GM12872 (cell line): Measurements from ENCODE around the gene FAM43A.

Experiments used
- TF ChIP-seq, protein P1 (sequence below): IDR thresholded peaks from 3 replicates; pipeline ENCODE4 v1.5.1; 2011; ENCODE audit warnings: low read depth, mild to moderate bottlenecking, low read length, moderate library complexity; ENCODE audit not compliant: insufficient read depth

The FAM43A gene

DNA sequence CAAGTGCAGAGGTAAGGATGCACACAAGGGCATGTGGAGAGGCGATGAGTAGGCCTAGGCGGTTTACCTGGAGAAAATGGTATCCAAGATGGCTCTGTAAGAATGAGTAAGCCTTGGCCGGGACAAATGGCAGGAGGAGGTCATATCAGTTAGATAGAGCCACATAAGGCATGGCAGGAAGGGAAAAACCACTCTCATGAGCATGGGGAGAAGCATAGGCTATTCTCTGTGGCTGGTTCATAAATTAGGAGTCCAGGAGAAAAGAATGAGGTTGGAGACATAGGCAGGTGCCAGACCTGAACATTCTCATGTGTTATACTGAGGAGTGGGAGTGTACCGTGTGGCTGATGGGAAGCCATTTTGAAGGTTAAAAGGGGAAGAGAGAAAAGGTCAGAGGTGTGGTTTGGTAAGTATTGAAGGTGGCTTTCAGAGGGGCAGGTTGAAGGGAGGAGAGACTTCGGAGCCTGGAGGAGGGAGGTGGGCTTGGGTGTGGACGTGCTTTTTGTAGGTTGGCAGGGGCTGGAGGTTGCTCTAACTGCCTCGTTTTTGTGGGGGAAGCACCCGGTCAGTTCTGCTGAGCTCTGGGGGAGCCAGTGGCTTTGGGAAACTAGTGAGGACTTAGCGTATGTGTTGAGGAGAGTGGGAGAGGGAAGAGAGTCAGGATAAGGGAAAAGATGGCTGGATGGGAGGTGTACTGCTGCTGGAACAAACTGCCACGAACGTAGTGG is 4.6 kb upstream of the FAM43A start:
- TF ChIP-seq, protein P1, sequence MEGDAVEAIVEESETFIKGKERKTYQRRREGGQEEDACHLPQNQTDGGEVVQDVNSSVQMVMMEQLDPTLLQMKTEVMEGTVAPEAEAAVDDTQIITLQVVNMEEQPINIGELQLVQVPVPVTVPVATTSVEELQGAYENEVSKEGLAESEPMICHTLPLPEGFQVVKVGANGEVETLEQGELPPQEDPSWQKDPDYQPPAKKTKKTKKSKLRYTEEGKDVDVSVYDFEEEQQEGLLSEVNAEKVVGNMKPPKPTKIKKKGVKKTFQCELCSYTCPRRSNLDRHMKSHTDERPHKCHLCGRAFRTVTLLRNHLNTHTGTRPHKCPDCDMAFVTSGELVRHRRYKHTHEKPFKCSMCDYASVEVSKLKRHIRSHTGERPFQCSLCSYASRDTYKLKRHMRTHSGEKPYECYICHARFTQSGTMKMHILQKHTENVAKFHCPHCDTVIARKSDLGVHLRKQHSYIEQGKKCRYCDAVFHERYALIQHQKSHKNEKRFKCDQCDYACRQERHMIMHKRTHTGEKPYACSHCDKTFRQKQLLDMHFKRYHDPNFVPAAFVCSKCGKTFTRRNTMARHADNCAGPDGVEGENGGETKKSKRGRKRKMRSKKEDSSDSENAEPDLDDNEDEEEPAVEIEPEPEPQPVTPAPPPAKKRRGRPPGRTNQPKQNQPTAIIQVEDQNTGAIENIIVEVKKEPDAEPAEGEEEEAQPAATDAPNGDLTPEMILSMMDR, result no peak

DNA sequence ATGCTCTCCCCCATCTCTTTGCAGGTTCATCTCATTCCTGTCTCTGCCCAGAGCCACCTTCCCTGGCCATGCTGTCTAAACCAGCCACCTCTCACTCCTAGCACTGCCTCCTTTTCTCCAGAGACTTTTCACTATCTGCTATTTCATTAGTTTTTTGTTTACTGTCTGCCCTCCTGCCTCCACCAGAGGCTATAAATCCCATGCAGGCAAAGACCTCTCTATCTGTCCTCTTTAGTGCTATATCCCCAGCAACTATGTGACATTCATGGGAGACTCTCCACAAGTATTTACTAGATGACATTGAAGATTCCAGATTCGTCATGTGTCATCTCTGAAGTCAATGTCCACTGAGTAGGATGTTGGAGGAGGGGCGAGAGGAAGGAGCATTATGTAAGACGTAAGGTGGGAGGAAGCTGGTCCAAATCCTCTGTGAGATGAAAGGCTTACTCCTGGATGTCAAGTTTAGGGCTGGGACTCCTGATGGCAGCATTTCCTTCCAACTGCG is 3.4 kb upstream of the FAM43A start:
- TF ChIP-seq, protein P1, result no peak

DNA sequence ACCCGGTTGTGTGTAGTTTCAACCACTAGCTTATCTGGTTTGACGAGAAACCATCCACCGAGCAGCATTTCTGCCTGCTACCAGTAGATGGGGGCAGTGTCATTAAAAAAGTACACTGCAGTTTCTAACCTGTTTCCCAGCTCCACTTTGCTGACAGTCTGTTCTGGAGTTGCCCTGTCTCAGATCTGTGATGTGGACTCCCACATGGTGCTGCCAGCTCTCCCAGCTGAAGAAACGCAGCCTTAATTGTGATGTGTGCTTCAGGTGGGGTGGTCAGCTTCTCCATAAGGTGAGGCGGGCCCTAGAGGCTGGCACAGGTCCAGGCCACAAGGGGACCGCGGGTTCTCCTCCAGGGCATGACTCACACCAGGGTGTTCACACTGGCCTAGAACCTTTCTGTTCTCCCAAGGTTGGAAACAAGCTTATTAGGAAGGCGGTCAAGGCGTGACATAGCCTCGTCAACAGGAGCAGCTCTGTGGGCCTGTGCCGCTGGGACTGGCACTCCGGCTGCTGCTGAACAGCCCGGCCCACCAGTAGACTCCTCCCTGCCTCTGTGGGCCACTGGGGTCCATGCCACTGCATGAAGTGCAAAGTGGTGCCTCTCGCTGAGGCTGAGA is 2.9 kb upstream of the FAM43A start:
- TF ChIP-seq, protein P1, result peak; percentile 90

DNA sequence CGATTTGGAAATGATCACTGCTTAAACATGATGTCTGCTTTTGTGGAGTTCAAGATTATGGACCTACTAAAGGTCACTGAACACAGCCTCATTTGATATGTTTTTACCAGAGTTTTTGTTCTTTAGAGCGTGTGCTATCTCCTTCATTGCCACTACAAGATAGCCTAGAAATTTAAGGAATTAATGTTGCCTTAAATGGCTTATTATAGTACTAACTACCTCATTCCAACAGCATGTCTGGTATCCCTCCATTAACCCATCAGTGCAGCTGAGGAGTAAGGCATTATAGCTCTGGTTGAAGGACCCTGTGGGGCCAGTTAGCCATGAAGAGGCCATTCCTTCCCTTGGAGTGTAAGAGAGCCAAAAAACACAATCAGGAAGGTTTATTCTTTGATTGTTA is 2.3 kb upstream of the FAM43A start:
- TF ChIP-seq, protein P1, result no peak

DNA sequence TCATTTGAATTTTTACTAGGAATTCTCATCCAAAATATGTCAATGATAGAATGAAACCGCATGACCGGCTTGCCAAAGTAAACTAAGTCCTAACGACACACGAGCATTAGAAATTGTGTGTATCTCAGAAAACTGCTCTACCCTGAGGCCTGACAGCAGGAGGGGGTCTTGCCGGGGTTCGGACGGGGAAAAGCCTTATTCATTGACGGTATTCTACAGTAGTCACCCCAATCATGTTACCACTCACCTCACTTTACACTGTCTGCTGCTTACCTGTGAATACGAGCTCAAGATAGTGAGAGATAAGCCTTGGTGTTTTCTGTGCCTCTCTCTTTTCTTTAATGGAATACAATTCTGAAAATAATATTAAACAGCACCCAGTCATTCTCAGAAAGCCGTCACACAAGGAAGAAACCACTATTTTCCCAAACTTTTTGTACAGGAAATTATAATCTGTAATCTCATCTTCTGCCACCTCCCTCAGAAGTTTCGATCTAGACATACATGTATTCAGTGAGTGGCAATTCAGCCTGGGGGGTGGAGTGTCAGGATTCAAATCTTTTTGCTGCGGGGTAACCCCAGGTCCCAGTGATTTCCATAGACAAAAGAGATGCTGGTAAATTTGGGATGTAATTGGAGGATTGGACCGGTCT is 492 bp upstream of the FAM43A start:
- TF ChIP-seq, protein P1, result no peak

DNA sequence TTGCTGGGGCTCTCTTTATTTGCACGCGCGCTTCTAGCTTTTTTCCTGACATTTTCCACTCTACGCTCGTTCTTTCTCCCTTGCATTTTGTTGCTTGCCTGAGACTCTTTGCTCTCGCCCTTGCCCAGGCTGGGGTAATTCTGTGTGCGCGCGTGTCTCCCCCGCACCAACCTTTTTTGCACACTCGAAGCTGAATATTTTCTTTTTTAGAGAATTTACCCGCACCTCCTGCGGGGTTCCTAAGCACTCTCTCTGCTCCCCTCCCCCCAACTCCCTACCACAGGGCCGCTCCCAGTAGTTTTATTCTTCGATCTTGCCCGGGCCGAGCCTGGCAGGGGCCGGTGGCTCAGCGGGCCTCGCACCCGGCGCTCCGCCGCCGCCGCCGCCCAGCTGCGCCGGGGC is 732 bp downstream of the FAM43A start:
- TF ChIP-seq, protein P1, result no peak
